GM19467 (cell line): ENCODE data around the gene CX3CR1.
"Not testable (repeated sequence)": the region's sequence is repeated elsewhere in the genome, so short reads cannot be mapped to it uniquely, and the experiment has no call there.

Experiments
- ATAC-seq: cut with Tn5 transposase; IDR thresholded peaks from one replicate; pipeline ENCODE4 v1.9.1; 2021; ENCODE audit warnings: mild to moderate bottlenecking, moderate library complexity; ENCODE audit not compliant: unreplicated experiment

CX3CR1 gene

GRCh38 chr3:39268549-39268900 lies 11.3 kb downstream of the CX3CR1 start:
- ATAC-seq: no peak

- no peak for ATAC-seq
Observed at GRCh38 chr3:39267631-39268548, 11.9 kb downstream of the CX3CR1 start.

GRCh38 chr3:39264053-39264452 lies 15.8 kb downstream of the CX3CR1 start:
- ATAC-seq: no peak

GRCh38 chr3:39263576-39263975 lies 16.3 kb downstream of the CX3CR1 start:
- no peak for ATAC-seq

DNA sequence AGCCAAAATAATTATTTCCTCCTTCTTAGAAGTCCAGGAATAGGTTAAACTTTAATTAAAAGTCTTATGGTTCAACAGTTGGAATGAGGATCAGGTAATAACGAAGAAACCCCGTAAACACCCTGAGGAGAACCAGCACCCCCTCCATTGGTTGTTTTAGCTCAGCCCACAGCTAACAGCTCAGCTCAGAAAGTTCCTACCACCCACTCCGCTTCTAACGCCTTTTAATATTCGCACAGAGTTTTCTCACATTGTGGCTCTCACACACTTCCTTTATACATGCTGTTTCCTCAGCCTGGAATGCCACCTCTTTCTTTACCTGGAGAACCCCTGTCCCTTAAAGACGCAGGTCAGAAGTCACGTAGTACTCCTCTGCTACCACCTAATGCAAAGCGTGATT lies 17.0 kb downstream of the CX3CR1 start:
- no peak for ATAC-seq

GRCh38 chr3:39261726-39262125 lies 18.1 kb downstream of the CX3CR1 start:
- ATAC-seq: no peak

- peak; percentile 63 for ATAC-seq
Observed at GRCh38 chr3:39260957-39261356, 18.9 kb downstream of the CX3CR1 start.

- no peak for ATAC-seq
Observed at GRCh38 chr3:39260318-39260717, 19.5 kb downstream of the CX3CR1 start.

- peak; percentile 98 for ATAC-seq
Observed at GRCh38 chr3:39255503-39256325, 24.1 kb downstream of the CX3CR1 start.

- no peak for ATAC-seq
Observed at GRCh38 chr3:39254806-39255449, 24.9 kb downstream of the CX3CR1 start.

- ATAC-seq: no peak
Observed at GRCh38 chr3:39251576-39251975, 28.3 kb downstream of the CX3CR1 start.

- no peak for ATAC-seq
Observed at GRCh38 chr3:39250116-39250747, 29.6 kb downstream of the CX3CR1 start.

GRCh38 chr3:39249453-39250115 lies 30.3 kb downstream of the CX3CR1 start:
- no peak for ATAC-seq

GRCh38 chr3:39241561-39241960 lies 38.3 kb downstream of the CX3CR1 start:
- no peak for ATAC-seq

DNA sequence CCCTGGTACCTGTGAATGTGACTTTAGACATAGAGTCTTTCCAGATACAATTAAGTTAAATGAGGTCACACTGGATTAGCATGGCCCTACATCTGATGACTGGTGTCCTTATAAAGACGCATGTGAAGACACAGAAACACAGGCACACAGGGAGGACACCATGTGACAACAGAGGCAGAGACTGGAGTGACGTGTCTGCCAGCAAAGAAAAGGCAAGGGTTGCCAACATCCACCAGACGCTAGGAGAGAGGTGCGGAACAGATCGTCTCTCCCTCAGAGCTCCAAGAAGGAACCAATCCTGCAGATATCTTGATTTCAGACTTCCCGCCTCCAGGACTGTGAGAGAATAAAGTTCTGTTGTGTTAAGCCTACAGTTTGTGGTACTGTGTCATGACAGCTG lies 42.8 kb downstream of the CX3CR1 start:
- ATAC-seq: no peak

DNA sequence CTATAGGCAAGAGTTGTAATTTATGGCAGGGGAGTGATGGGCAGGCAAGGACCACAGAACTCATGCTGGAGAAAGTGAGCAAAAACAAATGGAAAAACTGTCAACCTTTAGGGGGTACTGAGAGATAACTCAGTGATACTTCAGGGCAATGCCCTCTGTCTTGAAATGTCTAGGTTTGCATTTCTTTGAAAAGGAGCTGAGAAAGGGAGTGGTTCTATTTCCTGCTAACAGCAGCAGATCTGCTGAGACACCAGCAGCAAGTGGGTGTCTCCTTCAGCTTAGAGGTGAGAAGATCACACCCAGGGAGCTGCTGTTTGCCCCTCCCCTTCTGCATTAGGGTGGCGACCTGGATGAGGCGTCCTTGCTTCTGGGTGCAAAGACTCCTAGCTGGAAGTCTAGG lies 45.2 kb downstream of the CX3CR1 start:
- no peak for ATAC-seq

GRCh38 chr3:39232859-39233258 lies 47.0 kb downstream of the CX3CR1 start:
- no peak for ATAC-seq

DNA sequence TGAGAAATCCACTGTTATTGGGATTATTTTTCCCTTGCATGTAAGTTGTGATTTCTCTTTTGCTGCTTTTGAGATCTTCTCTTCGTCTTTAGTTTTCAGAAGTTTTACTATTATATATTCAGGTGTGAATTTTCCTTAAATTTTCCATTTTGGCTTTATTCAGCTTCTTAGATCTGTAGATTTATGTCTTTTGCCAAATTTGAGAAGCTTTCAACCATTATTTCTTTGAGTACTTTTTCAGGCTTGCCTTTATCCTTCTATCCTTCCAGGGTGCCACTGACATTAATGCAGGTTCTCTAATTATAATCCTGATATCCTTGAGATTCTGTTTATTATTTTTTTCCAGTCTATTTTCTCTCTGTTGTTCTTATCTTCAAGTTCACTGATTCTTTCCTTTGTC lies 49.4 kb downstream of the CX3CR1 start:
- no peak for ATAC-seq

DNA sequence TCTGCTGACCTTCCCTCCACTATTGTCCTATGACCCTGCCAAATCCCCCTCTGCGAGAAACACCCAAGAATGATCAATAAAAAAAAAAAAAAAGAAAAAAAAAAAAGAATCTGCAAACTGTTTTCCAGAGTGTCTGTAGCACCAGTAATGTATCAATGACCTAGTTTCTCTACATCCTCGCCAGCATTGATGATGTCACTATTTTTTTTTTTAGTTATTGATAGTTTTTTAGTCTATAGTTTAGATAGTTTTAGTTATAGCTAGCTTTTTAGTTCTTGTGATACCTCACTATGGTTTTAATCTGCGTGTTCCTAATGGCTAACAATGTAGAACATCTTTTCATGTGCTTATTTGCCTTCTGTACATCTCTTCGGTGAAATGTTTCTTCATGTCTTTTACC lies 51.3 kb downstream of the CX3CR1 start:
- no peak for ATAC-seq

- not testable (repeated sequence) for ATAC-seq
Observed at GRCh38 chr3:39227596-39227995, 52.2 kb downstream of the CX3CR1 start.
